Activated naive CD8-positive, alpha-beta T cell treated with anti-CD3 and anti-CD28 coated beads for 36 hours (primary cell): ENCODE results near the gene JADE2. TPM values are rescaled to one million over a fixed set of nuclear protein-coding genes. Genes with fewer than 3 reads are reported as not detected.
"Not testable (repeated sequence)": the region's sequence is repeated elsewhere in the genome, so short reads cannot be mapped to it uniquely, and the experiment has no call there.

Experiments used
- DNase-seq: peaks from one replicate; pipeline ENCODE4 v3.0.0; 2021
- H3K27ac Mint-ChIP-seq: one replicate; pipeline ENCODE4 v1.8.0; 2022; ENCODE audit warnings: mild to moderate bottlenecking, moderate library complexity, mixed read lengths
- H3K27me3 Mint-ChIP-seq: one replicate; pipeline ENCODE4 v1.8.0; 2022; ENCODE audit warnings: mild to moderate bottlenecking, mixed read lengths
- H3K36me3 Mint-ChIP-seq: one replicate; pipeline ENCODE4 v1.8.0; 2021; ENCODE audit warnings: mild to moderate bottlenecking, mixed read lengths
- H3K4me1 Mint-ChIP-seq: one replicate; pipeline ENCODE4 v1.8.0; 2021; ENCODE audit warnings: mixed read lengths
- H3K4me3 Mint-ChIP-seq: one replicate; pipeline ENCODE4 v1.8.0; 2022; ENCODE audit warnings: mild to moderate bottlenecking, moderate library complexity, mixed read lengths
- H3K9me3 Mint-ChIP-seq: one replicate; pipeline ENCODE4 v1.8.0; 2022; ENCODE audit warnings: mixed read lengths
- total RNA-seq, 2 experiments: library from RNA; stranded (reverse); gene quantifications; one replicate each; pipeline ENCODE4 v1.2.3, GENCODE V29; 2021

JADE2 gene
- total RNA-seq, 2 experiments from 2014 or later, result 80.2 to 80.3 TPM

GRCh38 chr5:134503088-134503936 lies 22.2 kb upstream of the JADE2 start:
- H3K4me1 Mint-ChIP-seq, result peaks cover 28% of the 10 kb centered on the region
- no peaks in the 10 kb centered on the region for H3K27me3 Mint-ChIP-seq
- peak; percentile 71 for DNase-seq
- H3K27ac Mint-ChIP-seq, result peak overlapping the region; percentile 93
- peak overlapping the region; percentile 57 for H3K4me3 Mint-ChIP-seq
- no peaks in the 10 kb centered on the region for H3K9me3 Mint-ChIP-seq
- no peaks in the 10 kb centered on the region for H3K36me3 Mint-ChIP-seq

GRCh38 chr5:134503937-134504437 lies 21.5 kb upstream of the JADE2 start:
- H3K27me3 Mint-ChIP-seq, result no peaks in the 10 kb centered on the region
- DNase-seq, result no peak
- peak overlapping the region; percentile 93 for H3K27ac Mint-ChIP-seq
- peaks cover 28% of the 10 kb centered on the region for H3K4me1 Mint-ChIP-seq
- no peaks in the 10 kb centered on the region for H3K9me3 Mint-ChIP-seq
- no peaks in the 10 kb centered on the region for H3K36me3 Mint-ChIP-seq
- peak overlapping the region; percentile 57 for H3K4me3 Mint-ChIP-seq

GRCh38 chr5:134504629-134505300 lies 20.7 kb upstream of the JADE2 start:
- Mint-ChIP-seq H3K36me3 (no peaks in the 10 kb centered on the region), H3K4me3 (no peak overlapping the region), H3K4me1 (peaks cover 32% of the 10 kb centered on the region), H3K27ac (no peak overlapping the region), H3K9me3 (no peaks in the 10 kb centered on the region), H3K27me3 (no peaks in the 10 kb centered on the region)
- no peak for DNase-seq

- Mint-ChIP-seq H3K27me3 (no peaks in the 10 kb centered on the region), H3K4me1 (peaks cover 44% of the 10 kb centered on the region), H3K27ac (no peak overlapping the region), H3K9me3 (no peaks in the 10 kb centered on the region), H3K4me3 (no peak overlapping the region), H3K36me3 (no peaks in the 10 kb centered on the region)
- no peak for DNase-seq
These were observed 19.1 kb upstream of the JADE2 start for GRCh38 chr5:134506054-134507039.

- H3K27ac Mint-ChIP-seq, result no peak overlapping the region
- H3K36me3 Mint-ChIP-seq, result no peaks in the 10 kb centered on the region
- no peak for DNase-seq
- H3K9me3 Mint-ChIP-seq, result no peaks in the 10 kb centered on the region
- H3K4me3 Mint-ChIP-seq, result no peak overlapping the region
- H3K27me3 Mint-ChIP-seq, result no peaks in the 10 kb centered on the region
- peaks cover 46% of the 10 kb centered on the region for H3K4me1 Mint-ChIP-seq
These were observed 18.0 kb upstream of the JADE2 start for GRCh38 chr5:134507452-134507851.

- Mint-ChIP-seq H3K9me3 (no peaks in the 10 kb centered on the region), H3K4me3 (no peak overlapping the region), H3K27me3 (no peaks in the 10 kb centered on the region), H3K27ac (no peak overlapping the region), H3K36me3 (no peaks in the 10 kb centered on the region), H3K4me1 (peaks cover 40% of the 10 kb centered on the region)
- no peak for DNase-seq
These were observed 16.8 kb upstream of the JADE2 start for GRCh38 chr5:134508521-134509195.

- no peak overlapping the region for H3K27ac Mint-ChIP-seq
- H3K36me3 Mint-ChIP-seq, result no peaks in the 10 kb centered on the region
- no peak for DNase-seq
- H3K27me3 Mint-ChIP-seq, result no peaks in the 10 kb centered on the region
- H3K4me3 Mint-ChIP-seq, result no peak overlapping the region
- peaks cover 32% of the 10 kb centered on the region for H3K4me1 Mint-ChIP-seq
- H3K9me3 Mint-ChIP-seq, result no peaks in the 10 kb centered on the region
These were observed 16.0 kb upstream of the JADE2 start for GRCh38 chr5:134509308-134510040.

GRCh38 chr5:134510970-134511795 lies 14.3 kb upstream of the JADE2 start:
- Mint-ChIP-seq H3K9me3 (no peaks in the 10 kb centered on the region), H3K27me3 (no peaks in the 10 kb centered on the region), H3K27ac (peak overlapping the region; percentile 77), H3K36me3 (no peaks in the 10 kb centered on the region), H3K4me1 (peaks cover 32% of the 10 kb centered on the region), H3K4me3 (no peak overlapping the region)
- peak; percentile 68 for DNase-seq

GRCh38 chr5:134511796-134512660 lies 13.4 kb upstream of the JADE2 start:
- H3K4me1 Mint-ChIP-seq, result peaks cover 32% of the 10 kb centered on the region
- H3K36me3 Mint-ChIP-seq, result no peaks in the 10 kb centered on the region
- no peaks in the 10 kb centered on the region for H3K9me3 Mint-ChIP-seq
- H3K4me3 Mint-ChIP-seq, result no peak overlapping the region
- H3K27ac Mint-ChIP-seq, result peak overlapping the region; percentile 77
- DNase-seq, result no peak
- H3K27me3 Mint-ChIP-seq, result no peaks in the 10 kb centered on the region

- H3K27me3 Mint-ChIP-seq, result no peaks in the 10 kb centered on the region
- H3K4me3 Mint-ChIP-seq, result no peak overlapping the region
- no peaks in the 10 kb centered on the region for H3K36me3 Mint-ChIP-seq
- no peak overlapping the region for H3K27ac Mint-ChIP-seq
- no peak for DNase-seq
- peaks cover 26% of the 10 kb centered on the region for H3K4me1 Mint-ChIP-seq
- no peaks in the 10 kb centered on the region for H3K9me3 Mint-ChIP-seq
These were observed 12.8 kb upstream of the JADE2 start for GRCh38 chr5:134512661-134512999.

- Mint-ChIP-seq H3K4me3 (no peak overlapping the region), H3K36me3 (no peaks in the 10 kb centered on the region), H3K27me3 (peaks cover under 1% of the 10 kb centered on the region), H3K27ac (no peak overlapping the region), H3K4me1 (peaks cover 15% of the 10 kb centered on the region), H3K9me3 (no peaks in the 10 kb centered on the region)
- no peak for DNase-seq
These were observed 9.7 kb upstream of the JADE2 start for GRCh38 chr5:134515801-134516200.

- H3K4me1 Mint-ChIP-seq, H3K27ac Mint-ChIP-seq, H3K9me3 Mint-ChIP-seq, DNase-seq, H3K36me3 Mint-ChIP-seq, H3K4me3 Mint-ChIP-seq, H3K27me3 Mint-ChIP-seq: not testable (repeated sequence)
These were observed 8.5 kb upstream of the JADE2 start for GRCh38 chr5:134516984-134517383.
